H1 (cell line): Measurements from ENCODE around the gene SEMA3A. TPM values are rescaled to one million over a fixed set of nuclear protein-coding genes. Genes with fewer than 3 reads are reported as not detected.

ENCODE experiments used
- CTCF ChIA-PET: fragments of 300-600 bp; sonication (Branson Sonifier 250); formaldehyde crosslinking; loops from one replicate; lab custom pipeline; 2021; ENCODE audit not compliant: partially characterized antibody; lab: Charles Lee
- POLR2A ChIA-PET: fragments of 300-600 bp; sonication (Branson Sonifier 250); formaldehyde crosslinking; loops from one replicate; lab custom pipeline; 2021; ENCODE audit warnings: inconsistent platforms; ENCODE audit not compliant: partially characterized antibody; lab: Charles Lee
- DNase-seq, 2 experiments: peaks; one replicate each; pipeline versions ENCODE4 v3.0.0 to v3.0.0-alpha.2; 2010 to 2022; ENCODE audit warnings: low spot score in 2 of 2, low read depth in 1 of 2, mixed read lengths in 1 of 2
- FAIRE-seq: peaks from 2 replicates; lab custom pipeline; 2011; peaks lifted over from hg19 to GRCh38; lab: Jason Lieb, UNC
- H2AFZ ChIP-seq: 2 replicates; pipeline ENCODE4 v1.8.1; 2012; ENCODE audit warnings: low read length, inconsistent platforms
- H2AK5ac ChIP-seq: 2 replicates; pipeline ENCODE4 v1.6.1; 2013; ENCODE audit warnings: low read depth, low read length
- H2BK120ac ChIP-seq: replicated peaks from 2 replicates; pipeline ENCODE3; 2013; ENCODE audit warnings: low read depth, low read length, inconsistent platforms
- H2BK12ac ChIP-seq: 2 replicates; pipeline ENCODE4 v1.6.1; 2013; ENCODE audit warnings: low read depth, low read length
- H2BK15ac ChIP-seq: 2 replicates; pipeline ENCODE4 v1.6.1; 2013; ENCODE audit warnings: low read length
- H2BK20ac ChIP-seq: 2 replicates; pipeline ENCODE4 v1.6.1; 2013; ENCODE audit warnings: low read length
- H2BK5ac ChIP-seq: 2 replicates; pipeline ENCODE4 v1.6.1; 2013; ENCODE audit warnings: low read depth, low read length
- H3K14ac ChIP-seq: 2 replicates; pipeline ENCODE4 v1.6.1; 2013; ENCODE audit warnings: inconsistent platforms; ENCODE audit not compliant: insufficient read length
- H3K18ac ChIP-seq: 2 replicates; pipeline ENCODE4 v1.6.1; 2013; ENCODE audit warnings: low read length; ENCODE audit errors: extremely low read depth
- H3K23ac ChIP-seq: 2 replicates; pipeline ENCODE4 v1.6.1; 2013; ENCODE audit warnings: inconsistent platforms; ENCODE audit not compliant: insufficient read length
- H3K23me2 ChIP-seq: 2 replicates; pipeline ENCODE4 v1.6.1; 2013; ENCODE audit warnings: low read depth, low read length
- H3K27ac ChIP-seq: 2 replicates; pipeline ENCODE4 v1.6.1; 2011; ENCODE audit warnings: low read depth, low read length, inconsistent platforms
- H3K27me3 ChIP-seq, 4 experiments: replicated peaks in 1 of 4; 1 replicate in 1 of 4; 2 replicates in 3 of 4; pipeline versions ENCODE4 v1.6.1 to v1.8.1; 2011 to 2013; ENCODE audit warnings: low read length in 3 of 4, mild to moderate bottlenecking in 3 of 4, inconsistent platforms in 2 of 4, mixed read lengths in 2 of 4, moderate library complexity in 1 of 4; ENCODE audit not compliant: control insufficient read depth in 3 of 4, insufficient read depth in 3 of 4; ENCODE audit errors: extremely low read depth in 1 of 4
- H3K36me3 ChIP-seq, 4 experiments: 2 replicates each; pipeline versions ENCODE4 v1.6.1 to v1.8.1; 2011 to 2013; ENCODE audit warnings: mild to moderate bottlenecking in 4 of 4, low read length in 3 of 4, moderate library complexity in 2 of 4, control low read depth in 1 of 4, inconsistent platforms in 1 of 4; ENCODE audit not compliant: insufficient read depth in 4 of 4, control insufficient read depth in 2 of 4
- H3K4ac ChIP-seq: replicated peaks from 2 replicates; pipeline ENCODE3; 2013; ENCODE audit warnings: low read length, low read depth, mixed read lengths, inconsistent platforms; ENCODE audit not compliant: insufficient read length
- H3K4me1 ChIP-seq, 4 experiments: replicated peaks in 1 of 4; 1 replicate in 1 of 4; 2 replicates in 3 of 4; pipeline versions ENCODE4 v1.6.1 to v1.8.1; 2011 to 2013; ENCODE audit warnings: low read length in 3 of 4, inconsistent platforms in 2 of 4, mixed read lengths in 1 of 4; ENCODE audit not compliant: insufficient read depth in 4 of 4, control insufficient read depth in 3 of 4
- H3K4me2 ChIP-seq, 2 experiments: 2 replicates each; pipeline versions ENCODE4 v1.6.1 to v1.8.1; 2011 to 2013; ENCODE audit warnings: low read depth in 2 of 2, low read length in 2 of 2, control low read depth in 1 of 2, inconsistent platforms in 1 of 2, mild to moderate bottlenecking in 1 of 2; ENCODE audit not compliant: insufficient read depth in 1 of 2
- H3K4me3 ChIP-seq, 4 experiments: fragments of 200-600, 300-600 bp in 1 of 4; sonication (generic), shearing (Covaris generic), sonication (Bioruptor Twin) in 1 of 4; 2 replicates each; pipeline versions ENCODE4 v1.5.1 to v1.8.1; 2011 to 2016; ENCODE audit warnings: low read length in 4 of 4, low read depth in 3 of 4, control low read depth in 2 of 4, inconsistent platforms in 2 of 4, mild to moderate bottlenecking in 2 of 4, mixed read lengths in 1 of 4, moderate library complexity in 1 of 4; ENCODE audit not compliant: insufficient read depth in 2 of 4; ENCODE audit errors: extremely low read depth in 1 of 4
- H3K56ac ChIP-seq: replicated peaks from 2 replicates; pipeline ENCODE3; 2013; ENCODE audit warnings: low read depth, mild to moderate bottlenecking, mixed read lengths, low read length, inconsistent platforms; ENCODE audit not compliant: insufficient read length
- H3K79me1 ChIP-seq: 2 replicates; pipeline ENCODE4 v1.6.1; 2013; ENCODE audit warnings: low read depth, low read length, control low read depth
- H3K79me2 ChIP-seq, 2 experiments: 2 replicates each; pipeline versions ENCODE4 v1.6.1 to v1.8.1; 2012 to 2013; ENCODE audit warnings: low read length in 2 of 2, mild to moderate bottlenecking in 2 of 2, inconsistent platforms in 1 of 2; ENCODE audit not compliant: insufficient read depth in 2 of 2, control insufficient read depth in 1 of 2
- H3K9ac ChIP-seq, 4 experiments: replicated peaks in 1 of 4; 1 replicate in 1 of 4; 2 replicates in 3 of 4; pipeline versions ENCODE4 v1.6.1 to v1.8.1; 2011 to 2013; ENCODE audit warnings: low read depth in 3 of 4, low read length in 3 of 4, control low read depth in 2 of 4, mild to moderate bottlenecking in 2 of 4, moderate library complexity in 2 of 4, inconsistent platforms in 1 of 4; ENCODE audit errors: extremely low read depth in 1 of 4
- H3K9me3 ChIP-seq, 2 experiments: 2 replicates each; pipeline versions ENCODE4 v1.6.1 to v1.8.1; 2012 to 2013; ENCODE audit warnings: mild to moderate bottlenecking in 2 of 2, moderate library complexity in 2 of 2, control low read depth in 1 of 2, inconsistent platforms in 1 of 2, low read depth in 1 of 2, low read length in 1 of 2, mixed read lengths in 1 of 2; ENCODE audit not compliant: insufficient read depth in 2 of 2
- H4K20me1 ChIP-seq, 2 experiments: replicated peaks in 1 of 2; 2 replicates each; pipeline versions ENCODE3 to v1.8.1; 2011 to 2013; ENCODE audit warnings: inconsistent platforms in 2 of 2, low read length in 2 of 2, mild to moderate bottlenecking in 1 of 2; ENCODE audit not compliant: insufficient read depth in 2 of 2, control insufficient read depth in 1 of 2
- H4K5ac ChIP-seq: 2 replicates; pipeline ENCODE4 v1.6.1; 2013; ENCODE audit warnings: low read length, low read depth, mixed read lengths, inconsistent platforms; ENCODE audit not compliant: insufficient read length
- H4K8ac ChIP-seq: 2 replicates; pipeline ENCODE4 v1.8.0; 2013; ENCODE audit warnings: mild to moderate bottlenecking, moderate library complexity, low read length, inconsistent platforms; ENCODE audit not compliant: insufficient read depth; ENCODE audit errors: extremely low read depth
- H4K91ac ChIP-seq: replicated peaks from 2 replicates; pipeline ENCODE3; 2013; ENCODE audit warnings: low read length, mixed read lengths, inconsistent platforms; ENCODE audit not compliant: insufficient read length
- ATF2 ChIP-seq: IDR thresholded peaks from 2 replicates; pipeline ENCODE4 v1.6.1; 2012; ENCODE audit warnings: low read length, inconsistent platforms
- CBX5 ChIP-seq: fragments of 300-800, 300-1000 bp; sonication (generic); IDR thresholded peaks from 2 replicates; pipeline ENCODE4 v1.7.1; 2016; ENCODE audit warnings: antibody characterized with exemption, low read length, low read depth
- CREB1 ChIP-seq: IDR thresholded peaks from 2 replicates; pipeline ENCODE4 v1.6.1; 2012; ENCODE audit warnings: inconsistent platforms
- EP300 ChIP-seq, 2 experiments: IDR thresholded peaks; 1 replicate in 1 of 2; 2 replicates in 1 of 2; pipeline ENCODE4 v1.6.1; 2011 to 2012; ENCODE audit warnings: low read depth in 2 of 2, low read length in 2 of 2, mild to moderate bottlenecking in 2 of 2, borderline replicate concordance in 1 of 2, inconsistent platforms in 1 of 2, moderate library complexity in 1 of 2
- RAD21 ChIP-seq, 2 experiments: IDR thresholded peaks in 1 of 2; conservative IDR thresholded peaks in 1 of 2; 2 replicates each; pipeline ENCODE4 v1.6.1; 2011; ENCODE audit warnings: low read depth in 2 of 2, low read length in 2 of 2, improper control_type of control experiment in 1 of 2, inconsistent platforms in 1 of 2, mild to moderate bottlenecking in 1 of 2, moderate library complexity in 1 of 2
- RFX5 ChIP-seq: IDR thresholded peaks from 2 replicates; pipeline ENCODE4 v1.6.1; 2011; ENCODE audit warnings: low read depth, low read length, improper control_type of control experiment, borderline replicate concordance
- SUZ12 ChIP-seq: fragments of 200-600 bp; sonication (generic); IDR thresholded peaks from 2 replicates; pipeline ENCODE4 v1.6.1; 2012; ENCODE audit warnings: mild to moderate bottlenecking, inconsistent platforms, low read length, moderate library complexity, mixed read lengths
- TAF7 ChIP-seq: optimal IDR thresholded peaks from 2 replicates; pipeline ENCODE3; 2011; ENCODE audit warnings: low read depth, mild to moderate bottlenecking, inconsistent platforms, low read length, moderate library complexity, borderline replicate concordance
- WGBS, 2 experiments: shearing (Covaris generic) in 1 of 2; methylation state at CpG; one replicate each; pipeline versions ENCODE4 v1.1.6 to v1.1.7; 2013 to 2015; ENCODE audit warnings: low lambda C conversion rate in 2 of 2, mixed read lengths in 2 of 2, inconsistent platforms in 1 of 2, low coverage in 1 of 2, missing lambda C conversion rate in 1 of 2; ENCODE audit not compliant: insufficient replicate concordance in 2 of 2, insufficient coverage in 1 of 2, insufficient read length in 1 of 2; ENCODE audit errors: extremely low coverage in 1 of 2, missing lambda C conversion rate in 1 of 2; 5-methylcytosine and 5-hydroxymethylcytosine counted together
- polyA plus RNA-seq, 7 experiments: library from polyadenylated mRNA; depleted of rRNA in 3 of 7; stranded (reverse) in 5 of 7; unstranded in 2 of 7; fragments of >200 nt in 5 of 7; fragments of 200-250 nt in 2 of 7; gene quantifications; 1 replicate in 5 of 7; 2 replicates in 1 of 7; 4 replicates in 1 of 7; pipeline versions ENCODE4 v1.2.1 to v1.2.3, GENCODE V29; 2011 to 2013; ENCODE audit warnings: missing spikeins in 2 of 7, mixed read lengths in 2 of 7
- total RNA-seq: library from RNA; stranded (reverse); fragmentation: NEBNext Ultra II Directional; extraction: Animal tissue kit (Norgen Biotek cat#: 25700); gene quantifications from 2 replicates; pipeline ENCODE4 v1.2.1, GENCODE V29; 2021

SEMA3A gene
- total and polyA plus RNA-seq, 2 of the 8 experiments (the other 6 are each of a cell fraction or from before 2014, with no cell fraction given), result 8.1 to 45.9 TPM

GRCh38 chr7:84069033-84069432 lies 125.6 kb downstream of the SEMA3A start:
- no peak overlapping the region for H3K4me3 ChIP-seq
- WGBS, 2 experiments, result 96% methylated on average over 1 of the region's 1 CpG; no CpG with 5 or more reads in 1 of the 2 experiments
- CTCF ChIA-PET, result no interaction called here

More at GRCh38 chr7:84069033-84069432, 125.6 kb downstream of the SEMA3A start:
- H3K18ac ChIP-seq, result no peak overlapping the region
- H3K23ac ChIP-seq, result no peak overlapping the region
- H4K91ac ChIP-seq, result no peak overlapping the region
- H3K9me3 ChIP-seq, result no peaks in the 10 kb centered on the region
- H3K56ac ChIP-seq, result no peak overlapping the region
- peaks cover 0 to 3% of the 10 kb centered on the region in 2 experiments; a peak in 2 of 4 replicates for H3K79me2 ChIP-seq
- no peak overlapping the region for H2BK120ac ChIP-seq
- no peak for FAIRE-seq
- no peak for DNase-seq
- no peaks in the 10 kb centered on the region; a peak in 1 of 8 replicates for H3K36me3 ChIP-seq
- H3K9ac ChIP-seq, result no peak overlapping the region
- no peak for TF ChIP-seq CREB1
- no peak for TF ChIP-seq RFX5
- no peak for TF ChIP-seq TAF7
- TF ChIP-seq SUZ12, result no peak
- TF ChIP-seq RAD21 (IDR thresholded peaks at IDR 0.05 in 1 of 2, conservative IDR thresholded peaks at IDR 0.05 in 1 of 2; ENCODE audit: low read depth in 2 of 2, low read length in 2 of 2), result no peak
- TF ChIP-seq CBX5, result no peak
- no peak for TF ChIP-seq EP300 (IDR thresholded peaks at IDR 0.05; ENCODE audit: borderline replicate concordance in 1 of 2, low read depth in 2 of 2, low read length in 2 of 2)
- no peak for TF ChIP-seq ATF2
- no peak overlapping the region for H3K4me2 ChIP-seq
- H3K27ac ChIP-seq, result no peak overlapping the region
- H4K20me1 ChIP-seq, result no peaks in the 10 kb centered on the region
- no peak overlapping the region for H2BK12ac ChIP-seq
- H2AK5ac ChIP-seq, result no peak overlapping the region
- H3K4ac ChIP-seq, result no peak overlapping the region
- no peaks in the 10 kb centered on the region for H3K4me1 ChIP-seq
- no peaks in the 10 kb centered on the region for H3K23me2 ChIP-seq
- H4K8ac ChIP-seq, result no peak overlapping the region
- H4K5ac ChIP-seq, result no peak overlapping the region
- POLR2A ChIA-PET, result no interaction called here
- H2BK5ac ChIP-seq, result no peak overlapping the region
- H3K27me3 ChIP-seq, result no peaks in the 10 kb centered on the region
- H2BK15ac ChIP-seq, result no peak overlapping the region
- no peak overlapping the region for H2BK20ac ChIP-seq
- H3K14ac ChIP-seq, result no peak overlapping the region
- H2AFZ ChIP-seq, result no peak overlapping the region
- H3K79me1 ChIP-seq, result no peaks in the 10 kb centered on the region
